Type B pancreatic cell (in vitro differentiated cells): ENCODE data around the gene HHIPL2. TPM values are rescaled to one million over a fixed set of nuclear protein-coding genes. Genes with fewer than 3 reads are reported as not detected.
"Not testable (repeated sequence)": the region's sequence is repeated elsewhere in the genome, so short reads cannot be mapped to it uniquely, and the experiment has no call there.

Source experiments
- DNase-seq: peaks from one replicate; pipeline ENCODE4 v3.0.0; 2021; ENCODE audit warnings: mixed read lengths; ENCODE audit not compliant: unreplicated experiment; ENCODE audit errors: extremely low spot score
- H3K27ac Mint-ChIP-seq: 2 replicates; pipeline ENCODE4 v1.8.0; 2021; ENCODE audit warnings: mild to moderate bottlenecking, mixed read lengths
- H3K27me3 Mint-ChIP-seq: 2 replicates; pipeline ENCODE4 v1.8.0; 2021; ENCODE audit warnings: mixed read lengths
- H3K36me3 Mint-ChIP-seq: 2 replicates; pipeline ENCODE4 v1.8.0; 2021; ENCODE audit warnings: mixed read lengths
- H3K4me1 Mint-ChIP-seq: one replicate; pipeline ENCODE4 v1.8.0; 2021; ENCODE audit warnings: mixed read lengths; ENCODE audit not compliant: unreplicated experiment
- H3K4me3 Mint-ChIP-seq: 2 replicates; pipeline ENCODE4 v1.8.0; 2021; ENCODE audit warnings: mild to moderate bottlenecking, mixed read lengths
- H3K9me3 Mint-ChIP-seq: 2 replicates; pipeline ENCODE4 v1.8.0; 2021; ENCODE audit warnings: mixed read lengths
- total RNA-seq: library from RNA; stranded (reverse); gene quantifications from 2 replicates; pipeline ENCODE4 v1.2.1, GENCODE V29; 2021; ENCODE audit warnings: low replicate concordance
- TF ChIP-seq, protein P1 (sequence below): fragments of 200-600 bp; sonication (generic); conservative IDR thresholded peaks from 2 replicates; pipeline ENCODE4 v1.5.0; 2021; ENCODE audit warnings: antibody characterized with exemption, mild to moderate bottlenecking

HHIPL2 gene
- total RNA-seq, 1 donor from 2014 or later: 2.4 TPM

DNA sequence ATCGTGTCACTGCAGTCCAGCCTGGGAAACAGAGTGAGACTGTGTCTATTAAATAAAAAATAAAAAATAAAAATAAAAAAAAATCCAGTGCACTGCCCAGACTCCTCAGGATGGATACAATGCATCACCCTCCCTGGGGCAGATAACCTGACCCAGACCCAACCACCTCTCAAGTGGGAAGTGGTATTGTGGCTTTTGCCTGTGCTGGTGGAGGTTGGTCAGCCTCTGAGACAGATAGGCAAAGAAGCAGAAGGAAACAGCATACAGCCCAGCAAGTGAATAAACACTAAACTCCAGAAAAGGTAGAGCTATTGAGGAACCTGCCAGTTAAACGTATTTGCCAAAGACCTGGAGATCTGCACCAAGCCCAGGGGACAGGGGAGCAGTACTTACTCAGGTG lies 22.0 kb downstream of the HHIPL2 start:
- no peak for DNase-seq
- H3K36me3 Mint-ChIP-seq: peaks cover 4% of the 10 kb centered on the region
- H3K4me1 Mint-ChIP-seq: peaks cover 11% of the 10 kb centered on the region
- peaks cover 19% of the 10 kb centered on the region for H3K9me3 Mint-ChIP-seq
- TF ChIP-seq, protein P1, sequence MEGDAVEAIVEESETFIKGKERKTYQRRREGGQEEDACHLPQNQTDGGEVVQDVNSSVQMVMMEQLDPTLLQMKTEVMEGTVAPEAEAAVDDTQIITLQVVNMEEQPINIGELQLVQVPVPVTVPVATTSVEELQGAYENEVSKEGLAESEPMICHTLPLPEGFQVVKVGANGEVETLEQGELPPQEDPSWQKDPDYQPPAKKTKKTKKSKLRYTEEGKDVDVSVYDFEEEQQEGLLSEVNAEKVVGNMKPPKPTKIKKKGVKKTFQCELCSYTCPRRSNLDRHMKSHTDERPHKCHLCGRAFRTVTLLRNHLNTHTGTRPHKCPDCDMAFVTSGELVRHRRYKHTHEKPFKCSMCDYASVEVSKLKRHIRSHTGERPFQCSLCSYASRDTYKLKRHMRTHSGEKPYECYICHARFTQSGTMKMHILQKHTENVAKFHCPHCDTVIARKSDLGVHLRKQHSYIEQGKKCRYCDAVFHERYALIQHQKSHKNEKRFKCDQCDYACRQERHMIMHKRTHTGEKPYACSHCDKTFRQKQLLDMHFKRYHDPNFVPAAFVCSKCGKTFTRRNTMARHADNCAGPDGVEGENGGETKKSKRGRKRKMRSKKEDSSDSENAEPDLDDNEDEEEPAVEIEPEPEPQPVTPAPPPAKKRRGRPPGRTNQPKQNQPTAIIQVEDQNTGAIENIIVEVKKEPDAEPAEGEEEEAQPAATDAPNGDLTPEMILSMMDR: no peak
- no peaks in the 10 kb centered on the region for H3K27me3 Mint-ChIP-seq
- no peak overlapping the region for H3K27ac Mint-ChIP-seq
- H3K4me3 Mint-ChIP-seq: no peak overlapping the region

DNA sequence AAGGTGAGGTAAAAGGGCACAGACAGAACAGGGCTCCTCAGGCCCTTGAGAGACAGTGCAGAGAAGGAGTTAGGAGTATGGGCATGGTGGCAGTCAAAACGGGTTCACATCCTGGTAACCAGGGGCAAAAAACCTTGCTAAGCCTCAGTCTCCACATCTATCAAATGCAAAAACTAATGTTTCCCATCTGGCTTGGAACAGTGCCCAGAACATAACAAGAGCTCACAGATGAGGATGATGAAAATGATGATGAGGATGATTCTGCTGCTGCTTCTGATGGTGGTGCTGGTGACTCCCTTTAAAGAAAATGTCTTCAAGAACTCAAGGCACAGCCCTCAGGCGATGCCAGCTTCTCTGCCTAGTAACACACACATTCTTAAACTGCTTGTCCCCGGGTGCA lies 24.1 kb downstream of the HHIPL2 start:
- H3K27ac Mint-ChIP-seq: no peak overlapping the region
- peaks cover 19% of the 10 kb centered on the region for H3K9me3 Mint-ChIP-seq
- H3K36me3 Mint-ChIP-seq: peaks cover 4% of the 10 kb centered on the region
- DNase-seq: no peak
- peaks cover 6% of the 10 kb centered on the region for H3K4me1 Mint-ChIP-seq
- H3K4me3 Mint-ChIP-seq: no peak overlapping the region
- no peaks in the 10 kb centered on the region for H3K27me3 Mint-ChIP-seq
- TF ChIP-seq, protein P1: no peak

DNA sequence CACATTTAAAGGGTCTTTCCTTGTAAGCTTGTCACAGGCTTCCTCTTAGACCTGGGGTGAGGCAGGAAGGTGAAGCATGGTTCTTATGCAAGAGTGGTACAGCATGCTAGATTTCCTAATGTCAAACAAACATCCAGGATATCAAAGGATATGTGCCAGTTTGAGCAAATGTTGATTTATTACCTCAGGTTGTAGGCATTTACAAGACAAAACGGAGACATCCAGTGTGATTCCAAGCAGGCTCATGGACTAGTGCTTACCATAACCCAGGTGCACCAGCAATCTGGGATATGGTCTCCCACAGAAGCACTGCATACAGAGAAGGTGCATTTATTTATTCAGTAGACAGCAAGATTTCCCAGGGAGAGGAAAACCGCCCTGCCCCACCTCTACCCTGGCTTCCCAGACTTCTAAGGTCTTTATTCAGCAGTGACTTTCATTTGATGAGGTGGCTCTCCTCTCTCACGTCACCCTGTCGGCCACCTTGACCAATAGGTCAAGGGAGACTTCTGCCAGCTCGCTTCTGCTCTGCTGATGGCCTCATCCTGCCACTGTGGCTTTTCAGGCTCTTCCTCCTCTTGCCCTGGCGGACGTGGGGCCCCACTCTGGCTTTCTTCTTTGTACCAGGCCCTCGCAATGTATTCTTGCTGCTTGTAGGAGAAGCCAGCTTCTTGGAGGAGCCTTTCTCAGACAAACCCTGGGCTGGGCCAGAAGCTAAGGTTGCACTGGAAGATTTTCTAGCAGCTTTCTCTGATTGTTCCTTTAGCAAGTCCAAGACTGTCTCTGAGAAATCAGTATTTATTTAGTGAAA lies 25.6 kb downstream of the HHIPL2 start:
- DNase-seq: no peak
- TF ChIP-seq, protein P1: no peak
- Mint-ChIP-seq H3K27me3 (no peaks in the 10 kb centered on the region), H3K9me3 (peaks cover 13% of the 10 kb centered on the region), H3K4me3 (no peak overlapping the region), H3K27ac (no peak overlapping the region), H3K36me3 (peaks cover 4% of the 10 kb centered on the region), H3K4me1 (peaks cover 6% of the 10 kb centered on the region)

DNA sequence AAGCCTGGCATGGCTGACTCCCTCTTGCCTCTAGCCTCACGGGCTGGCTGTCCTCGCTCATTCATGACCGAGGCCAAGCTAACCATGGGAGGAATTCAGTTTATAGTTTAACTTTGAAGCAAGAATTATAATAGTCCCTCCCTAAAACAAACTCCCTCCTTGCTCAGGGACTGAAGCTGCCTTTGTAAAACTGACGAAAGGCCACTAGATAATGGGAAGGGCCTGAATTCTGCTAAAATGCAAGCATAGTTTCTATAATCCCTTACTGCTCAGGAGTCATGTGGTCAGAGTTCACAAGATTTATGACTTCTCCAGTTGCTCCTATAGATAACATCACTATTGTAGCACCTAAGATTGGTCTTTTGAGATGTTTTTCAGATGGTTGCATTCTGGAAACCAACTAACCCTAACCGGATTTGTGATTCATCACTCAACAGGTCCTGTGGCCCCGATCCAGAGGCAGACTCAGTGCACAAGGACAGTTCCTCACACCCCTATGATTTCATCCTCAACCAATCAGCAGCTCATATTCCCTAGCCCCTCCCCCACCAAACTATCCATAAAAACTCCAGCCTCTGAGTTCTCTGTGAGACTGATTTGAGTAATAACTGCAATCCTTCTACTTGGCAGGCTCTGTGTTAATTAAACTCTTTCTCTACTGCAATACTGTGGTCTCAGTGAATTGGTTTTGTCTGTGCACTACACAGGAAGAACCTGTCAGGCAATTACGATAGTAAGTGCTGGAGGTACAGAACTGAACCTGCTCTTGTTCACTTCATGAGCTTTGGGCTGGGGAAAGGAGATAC lies 26.4 kb downstream of the HHIPL2 start:
- H3K27ac Mint-ChIP-seq: no peak overlapping the region

DNA sequence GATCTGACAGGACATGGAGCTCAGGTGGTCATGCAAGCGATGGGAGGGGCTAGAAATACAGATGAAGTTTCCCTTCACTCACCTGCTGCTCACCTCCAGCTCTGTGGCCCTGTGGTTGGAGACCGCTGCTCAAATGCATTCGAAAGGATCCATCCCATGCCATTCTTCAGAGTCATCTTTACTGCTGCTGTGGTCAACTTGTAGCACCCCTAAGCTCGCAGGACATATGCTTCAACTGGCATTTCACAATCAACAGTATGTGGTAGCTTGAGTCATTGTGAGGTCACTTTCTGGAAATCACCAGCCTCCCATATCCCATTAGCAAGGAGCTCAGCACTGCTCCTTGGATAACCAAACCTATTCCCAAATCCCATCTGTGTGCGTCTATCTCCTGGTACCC lies 58.4 kb downstream of the HHIPL2 start:
- not testable (repeated sequence) for H3K27me3 Mint-ChIP-seq, H3K27ac Mint-ChIP-seq, H3K4me1 Mint-ChIP-seq, H3K36me3 Mint-ChIP-seq, DNase-seq, H3K9me3 Mint-ChIP-seq, H3K4me3 Mint-ChIP-seq

More for the DNA sequence above, 26.4 kb downstream of the HHIPL2 start:
- TF ChIP-seq, protein P1: no peak
- Mint-ChIP-seq H3K4me1 (peaks cover 6% of the 10 kb centered on the region), H3K36me3 (peaks cover 4% of the 10 kb centered on the region), H3K9me3 (peaks cover 13% of the 10 kb centered on the region), H3K27me3 (no peaks in the 10 kb centered on the region), H3K4me3 (peak overlapping the region; percentile 51)
- no peak for DNase-seq

DNA sequence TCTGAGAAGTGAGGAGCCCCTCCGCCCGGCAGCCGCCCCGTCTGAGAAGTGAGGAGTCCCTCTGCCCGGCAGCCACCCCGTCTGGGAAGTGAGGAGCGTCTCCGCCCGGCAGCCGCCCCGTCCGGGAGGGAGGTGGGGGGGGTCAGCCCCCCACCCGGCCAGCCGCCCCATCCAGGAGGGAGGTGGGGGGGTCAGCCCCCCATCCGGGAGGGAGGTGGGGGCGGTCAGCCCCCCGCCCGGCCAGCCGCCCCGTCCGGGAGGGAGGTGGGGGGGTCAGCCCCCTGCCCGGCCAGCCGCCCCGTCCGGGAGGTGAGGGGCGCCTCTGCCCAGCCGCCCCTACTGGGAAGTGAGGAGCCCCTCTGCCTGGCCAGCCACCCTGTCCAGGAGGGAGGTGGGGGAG lies 60.1 kb downstream of the HHIPL2 start:
- not testable (repeated sequence) for DNase-seq, H3K4me3 Mint-ChIP-seq, H3K27ac Mint-ChIP-seq, H3K36me3 Mint-ChIP-seq, H3K27me3 Mint-ChIP-seq, H3K9me3 Mint-ChIP-seq, H3K4me1 Mint-ChIP-seq

DNA sequence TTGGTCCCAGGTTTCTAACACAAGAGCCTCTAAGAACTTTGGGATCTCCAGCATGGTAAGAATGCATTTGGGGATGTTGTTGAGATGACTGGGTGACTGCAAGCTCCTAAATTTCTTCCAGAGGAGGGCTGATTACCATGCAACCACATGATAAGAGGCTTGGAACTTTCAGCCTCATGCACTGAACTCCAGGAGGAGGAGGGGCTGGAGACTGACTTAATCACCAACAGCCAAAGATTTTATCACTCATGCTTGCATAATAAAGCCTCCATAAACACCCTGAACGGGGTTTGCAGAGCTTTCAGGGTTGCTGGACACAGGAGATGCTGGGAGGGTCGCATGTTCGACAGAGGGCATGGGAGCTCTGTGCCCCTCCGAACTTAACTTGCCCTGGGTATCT lies 63.9 kb downstream of the HHIPL2 start:
- not testable (repeated sequence) for H3K4me3 Mint-ChIP-seq, H3K4me1 Mint-ChIP-seq, H3K27me3 Mint-ChIP-seq, H3K9me3 Mint-ChIP-seq, H3K36me3 Mint-ChIP-seq, DNase-seq, H3K27ac Mint-ChIP-seq

DNA sequence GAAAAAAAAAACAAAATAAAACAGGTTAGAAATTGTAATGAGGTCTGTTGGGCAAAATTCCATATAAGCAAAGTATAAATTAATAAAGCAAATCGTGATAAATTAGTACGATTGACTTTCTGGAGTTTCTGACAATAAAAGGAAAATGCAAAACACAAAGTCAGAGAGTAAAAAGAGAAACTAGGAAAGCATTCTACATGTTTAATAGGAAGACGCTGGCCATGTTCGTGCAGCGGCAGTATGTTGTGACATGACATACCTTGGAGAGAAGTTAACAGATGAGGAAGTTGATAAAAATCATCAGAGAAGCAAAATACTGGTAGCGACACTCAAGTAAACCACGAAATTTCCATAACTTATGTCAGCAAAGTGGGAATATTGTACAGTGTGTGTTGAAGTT lies 68.3 kb downstream of the HHIPL2 start:
- H3K27me3 Mint-ChIP-seq, H3K9me3 Mint-ChIP-seq, H3K4me3 Mint-ChIP-seq, H3K4me1 Mint-ChIP-seq, H3K27ac Mint-ChIP-seq, H3K36me3 Mint-ChIP-seq, DNase-seq: not testable (repeated sequence)

DNA sequence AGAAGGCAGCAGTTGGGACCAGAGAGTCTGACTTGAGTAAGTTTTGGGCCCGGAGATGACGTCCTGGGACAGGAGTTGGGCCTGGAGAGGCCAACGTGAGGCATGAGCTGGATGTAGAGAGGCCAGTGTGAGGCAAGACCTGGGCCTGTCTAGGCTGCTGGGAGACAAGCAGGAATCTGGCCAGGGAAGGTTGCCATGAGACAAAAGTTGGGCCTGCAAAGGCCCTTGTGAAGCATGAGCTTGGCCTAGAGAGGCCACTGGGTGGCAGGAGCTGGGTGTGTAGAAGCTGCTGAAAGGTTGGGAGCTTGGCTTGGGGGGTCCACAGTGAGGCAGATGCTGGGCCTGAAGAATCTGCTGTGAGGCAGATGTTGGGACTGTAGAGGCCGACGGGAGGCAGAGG lies 71.5 kb downstream of the HHIPL2 start:
- not testable (repeated sequence) for DNase-seq, H3K4me3 Mint-ChIP-seq, H3K9me3 Mint-ChIP-seq, H3K27me3 Mint-ChIP-seq, H3K36me3 Mint-ChIP-seq, H3K27ac Mint-ChIP-seq, H3K4me1 Mint-ChIP-seq

DNA sequence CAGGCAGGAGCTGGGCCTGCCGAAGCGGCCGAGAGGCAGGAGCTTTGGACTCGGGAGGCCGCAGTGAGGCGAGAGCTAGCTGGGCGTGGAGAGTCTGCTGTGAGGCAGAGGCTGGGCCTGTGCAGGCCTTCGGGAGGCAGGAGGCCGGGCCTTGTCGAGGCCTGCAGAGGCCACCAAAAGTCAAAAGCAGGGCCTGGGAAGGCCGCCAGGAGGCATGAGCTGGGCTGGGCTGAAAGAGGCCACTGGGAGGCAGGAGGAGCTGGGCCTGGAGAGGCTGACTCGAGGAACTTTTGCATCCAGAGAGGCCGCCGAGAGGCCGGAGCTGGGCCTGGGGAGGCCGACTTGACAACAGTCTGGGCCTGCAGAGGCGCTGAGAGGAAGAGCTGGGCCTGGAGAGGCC lies 74.2 kb downstream of the HHIPL2 start:
- not testable (repeated sequence) for H3K4me3 Mint-ChIP-seq, H3K27ac Mint-ChIP-seq, DNase-seq, H3K4me1 Mint-ChIP-seq, H3K9me3 Mint-ChIP-seq, H3K36me3 Mint-ChIP-seq, H3K27me3 Mint-ChIP-seq
